NB4 (cell line): ENCODE measurements around the gene PACSIN3.
A peak's percentile ranks its signal among the peaks of the same experiment; 100 is the strongest.

Experiments
- DNase-seq: peaks from one replicate; pipeline ENCODE4 v3.0.0; 2010; ENCODE audit warnings: low read depth
- H3K4me3 ChIP-seq: one replicate; pipeline ENCODE4 v1.5.1; 2011; ENCODE audit warnings: mild to moderate bottlenecking, low read depth, low read length, moderate library complexity
- MYC ChIP-seq: IDR thresholded peaks from 2 replicates; pipeline ENCODE4 v1.6.1; 2011; ENCODE audit warnings: low read depth, low read length
- POLR2A ChIP-seq: IDR thresholded peaks from 2 replicates; pipeline ENCODE4 v1.6.1; 2011; ENCODE audit warnings: mild to moderate bottlenecking; ENCODE audit not compliant: insufficient read length; ENCODE audit errors: extremely low read depth
- TF ChIP-seq, protein P1 (sequence below): IDR thresholded peaks from 2 replicates; pipeline ENCODE4 v1.6.1; 2011; ENCODE audit warnings: low read depth, low read length
- TF ChIP-seq, protein P2 (sequence below): IDR thresholded peaks from one replicate; pipeline ENCODE4 v1.5.1; 2012; ENCODE audit warnings: low read depth, low read length

Gene PACSIN3

DNA sequence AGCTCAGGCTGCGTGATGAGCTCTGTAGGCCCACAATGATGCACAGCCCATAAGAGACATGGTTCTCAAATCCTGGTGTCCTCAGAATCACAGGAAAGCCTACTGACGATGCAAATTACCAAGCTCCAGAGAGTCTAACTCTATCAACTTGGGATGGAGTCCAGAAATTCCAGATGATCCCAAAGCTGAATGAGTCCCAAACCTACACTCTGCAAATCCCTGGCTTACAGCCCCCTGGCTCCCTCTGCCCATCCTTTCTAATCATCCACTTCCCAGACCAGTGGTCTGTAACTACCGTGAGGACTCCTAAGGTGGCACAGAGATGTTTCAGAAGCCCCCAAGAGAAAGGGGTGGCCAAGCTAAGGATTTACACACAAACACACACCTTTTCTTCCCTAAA, 23.0 kb downstream of the PACSIN3 start:
- DNase-seq: no peak
- H3K4me3 ChIP-seq: no peak overlapping the region
- TF ChIP-seq MYC (no peak), POLR2A (no peak)
- TF ChIP-seq, protein P1, sequence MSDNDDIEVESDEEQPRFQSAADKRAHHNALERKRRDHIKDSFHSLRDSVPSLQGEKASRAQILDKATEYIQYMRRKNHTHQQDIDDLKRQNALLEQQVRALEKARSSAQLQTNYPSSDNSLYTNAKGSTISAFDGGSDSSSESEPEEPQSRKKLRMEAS: no peak
- TF ChIP-seq, protein P2, sequence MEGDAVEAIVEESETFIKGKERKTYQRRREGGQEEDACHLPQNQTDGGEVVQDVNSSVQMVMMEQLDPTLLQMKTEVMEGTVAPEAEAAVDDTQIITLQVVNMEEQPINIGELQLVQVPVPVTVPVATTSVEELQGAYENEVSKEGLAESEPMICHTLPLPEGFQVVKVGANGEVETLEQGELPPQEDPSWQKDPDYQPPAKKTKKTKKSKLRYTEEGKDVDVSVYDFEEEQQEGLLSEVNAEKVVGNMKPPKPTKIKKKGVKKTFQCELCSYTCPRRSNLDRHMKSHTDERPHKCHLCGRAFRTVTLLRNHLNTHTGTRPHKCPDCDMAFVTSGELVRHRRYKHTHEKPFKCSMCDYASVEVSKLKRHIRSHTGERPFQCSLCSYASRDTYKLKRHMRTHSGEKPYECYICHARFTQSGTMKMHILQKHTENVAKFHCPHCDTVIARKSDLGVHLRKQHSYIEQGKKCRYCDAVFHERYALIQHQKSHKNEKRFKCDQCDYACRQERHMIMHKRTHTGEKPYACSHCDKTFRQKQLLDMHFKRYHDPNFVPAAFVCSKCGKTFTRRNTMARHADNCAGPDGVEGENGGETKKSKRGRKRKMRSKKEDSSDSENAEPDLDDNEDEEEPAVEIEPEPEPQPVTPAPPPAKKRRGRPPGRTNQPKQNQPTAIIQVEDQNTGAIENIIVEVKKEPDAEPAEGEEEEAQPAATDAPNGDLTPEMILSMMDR: no peak

DNA sequence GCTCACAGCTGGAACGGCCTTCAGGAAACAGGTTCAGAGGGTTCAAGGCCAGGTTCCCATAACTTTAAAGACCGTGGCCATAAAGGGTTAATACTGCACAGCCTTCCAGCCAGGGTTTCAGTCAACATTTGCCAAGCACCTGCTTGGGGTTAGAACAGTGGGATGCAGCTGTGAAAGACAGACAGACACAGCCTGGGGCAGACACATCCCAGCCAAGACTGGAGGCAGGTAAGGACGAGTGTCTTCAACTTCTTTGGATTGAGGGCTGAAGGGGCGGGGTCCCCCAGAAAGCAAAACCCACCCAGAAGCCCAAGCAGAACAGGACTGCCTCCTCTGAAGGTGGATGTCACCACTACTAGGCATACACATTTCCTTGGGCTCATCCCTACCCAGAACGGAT, 23.8 kb downstream of the PACSIN3 start:
- TF ChIP-seq MYC (no peak), POLR2A (no peak)
- TF ChIP-seq, protein P2: no peak
- TF ChIP-seq, protein P1: no peak
- no peak overlapping the region for H3K4me3 ChIP-seq
- DNase-seq: no peak

DNA sequence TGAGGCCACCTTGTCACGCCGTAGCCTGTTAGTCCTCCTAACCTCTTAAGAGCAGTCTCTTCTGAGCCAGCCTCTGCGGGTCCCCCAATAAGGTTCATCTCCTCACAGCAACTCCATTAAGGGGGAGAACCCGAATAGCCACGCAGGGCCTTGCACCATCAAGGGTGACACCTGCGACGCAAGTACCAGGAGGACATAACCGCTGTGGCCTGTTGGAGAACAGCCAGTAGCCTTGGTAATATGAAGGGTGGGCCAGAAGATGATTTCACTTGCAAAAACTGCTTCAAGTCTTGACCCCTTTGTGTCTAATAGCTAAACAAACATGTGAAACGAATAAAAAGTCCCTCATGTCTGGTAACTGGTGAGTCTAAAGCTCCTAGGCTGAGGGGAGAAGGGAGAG, 24.3 kb downstream of the PACSIN3 start:
- no peak for DNase-seq
- no peak overlapping the region for H3K4me3 ChIP-seq
- TF ChIP-seq, protein P2: no peak
- TF ChIP-seq, protein P1: no peak
- TF ChIP-seq MYC (no peak), POLR2A (no peak)

DNA sequence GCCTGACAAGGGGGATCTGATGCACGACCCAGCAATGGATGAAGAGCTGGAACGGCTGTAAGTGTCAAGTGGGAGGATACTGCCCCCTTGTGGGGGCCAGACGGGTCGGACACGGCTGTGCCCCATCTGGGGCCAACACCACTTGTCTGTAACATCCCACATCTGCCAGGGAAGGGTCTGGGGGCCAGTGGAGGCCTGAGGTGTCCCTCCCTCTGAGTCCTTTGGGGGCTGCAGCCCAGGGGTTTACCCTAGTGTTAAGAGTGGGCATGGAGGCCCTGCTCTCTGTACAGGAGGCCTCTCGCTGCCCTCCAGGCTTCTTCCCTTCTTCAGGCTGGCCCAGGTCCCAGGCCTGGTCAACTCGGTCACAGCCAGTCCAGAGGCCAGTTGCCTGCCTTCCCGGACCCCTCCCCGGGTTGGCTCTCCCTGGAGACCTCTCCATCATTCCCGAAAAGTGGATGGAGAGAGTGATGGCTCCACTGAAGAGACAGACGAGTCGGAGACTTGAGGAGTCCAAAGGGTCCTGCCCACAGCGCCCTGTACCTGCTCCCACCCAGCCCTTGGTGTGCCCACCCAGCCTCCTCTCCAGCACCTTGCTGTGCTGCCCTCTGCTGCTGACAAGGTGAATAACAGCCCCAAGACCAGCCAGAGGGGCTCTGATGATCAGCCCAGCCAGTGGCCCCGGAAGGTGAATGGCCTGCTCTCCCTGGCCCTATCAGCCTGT, 24.9 kb downstream of the PACSIN3 start:
- TF ChIP-seq MYC: no peak
- TF ChIP-seq, protein P1: 0 out of 2 replicates have a peak, but pooled peaks have one; percentile 10
- peak; percentile 10 for TF ChIP-seq POLR2A
- TF ChIP-seq, protein P2: peak; percentile 85
- peak; percentile 78 for DNase-seq

DNA sequence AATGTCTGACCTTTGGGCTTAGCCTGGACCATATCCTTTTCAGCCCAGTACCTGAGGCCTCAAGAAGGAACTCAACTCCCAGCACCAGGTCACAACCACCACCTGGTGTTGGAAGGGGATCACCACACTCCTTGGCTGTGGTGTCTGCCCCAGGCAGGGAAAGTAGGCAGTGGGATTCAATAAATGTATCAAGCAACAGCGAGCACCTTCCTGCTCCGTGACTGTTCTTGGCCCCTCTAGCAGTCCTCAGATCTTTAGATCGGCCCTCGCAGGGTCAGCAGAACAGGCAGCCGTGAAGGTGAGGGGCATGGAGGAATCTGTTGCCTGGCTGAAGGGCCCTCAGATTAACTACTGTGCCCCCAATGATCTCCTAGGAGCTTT, 25.5 kb downstream of the PACSIN3 start:
- no peak for DNase-seq
- TF ChIP-seq, protein P2: no peak

More for the DNA sequence above, 24.9 kb downstream of the PACSIN3 start:
- H3K4me3 ChIP-seq: no peak overlapping the region

DNA sequence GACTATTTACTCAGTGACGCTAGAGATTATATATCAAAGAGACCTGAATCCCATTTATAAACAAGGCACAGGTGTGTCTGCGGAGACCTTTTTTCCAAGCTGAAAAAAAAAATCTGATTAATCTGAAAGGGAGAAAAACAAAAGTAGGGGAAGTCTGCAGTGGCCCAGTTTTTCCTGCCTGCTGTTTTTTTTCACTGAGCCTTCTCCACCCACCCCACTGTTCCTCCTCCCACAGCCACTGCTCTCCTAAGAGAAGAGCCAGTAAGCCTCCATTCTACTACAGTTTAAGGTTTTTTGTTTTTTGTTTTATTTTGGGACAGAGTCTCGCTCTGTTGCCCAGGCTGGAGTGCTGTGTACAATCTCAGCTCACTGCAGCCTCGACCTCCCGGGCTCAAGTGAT, 28.0 kb downstream of the PACSIN3 start:
- TF ChIP-seq, protein P1: no peak
- TF ChIP-seq POLR2A (no peak), MYC (no peak)
- TF ChIP-seq, protein P2: no peak
- no peak overlapping the region for H3K4me3 ChIP-seq
- no peak for DNase-seq

More for the DNA sequence above, 25.5 kb downstream of the PACSIN3 start:
- no peak overlapping the region for H3K4me3 ChIP-seq
